GM19328 (cell line): Measurements from ENCODE around the gene DOCK7.
A peak's percentile ranks its signal among the peaks of the same experiment; 100 is the strongest.
"Not testable (repeated sequence)": the region's sequence is repeated elsewhere in the genome, so short reads cannot be mapped to it uniquely, and the experiment has no call there.

Experiments used
- ATAC-seq: cut with Tn5 transposase; IDR thresholded peaks from one replicate; pipeline ENCODE4 v1.9.1; 2021; ENCODE audit warnings: mild to moderate bottlenecking, moderate library complexity; ENCODE audit not compliant: unreplicated experiment

Gene DOCK7

DNA sequence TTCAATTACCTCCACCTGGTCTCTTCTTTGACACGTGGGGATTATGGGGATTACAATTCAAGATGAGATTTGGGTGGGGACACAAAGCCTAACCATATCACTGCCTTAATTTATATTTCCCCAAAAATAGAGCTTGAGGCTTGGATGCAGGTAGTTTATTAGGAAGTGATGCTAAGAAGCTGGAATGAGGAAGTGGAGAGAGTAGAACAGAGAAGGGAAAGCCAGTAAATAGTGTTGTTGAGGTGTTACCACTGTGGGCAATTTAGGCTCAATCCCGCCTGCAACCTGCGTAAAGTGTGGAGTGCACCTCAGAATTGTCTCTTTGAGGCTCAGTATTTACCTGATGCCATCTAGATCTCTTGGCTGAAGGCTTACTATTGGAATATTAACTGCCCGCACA lies 4.9 kb upstream of the DOCK7 start:
- no peak for ATAC-seq

DNA sequence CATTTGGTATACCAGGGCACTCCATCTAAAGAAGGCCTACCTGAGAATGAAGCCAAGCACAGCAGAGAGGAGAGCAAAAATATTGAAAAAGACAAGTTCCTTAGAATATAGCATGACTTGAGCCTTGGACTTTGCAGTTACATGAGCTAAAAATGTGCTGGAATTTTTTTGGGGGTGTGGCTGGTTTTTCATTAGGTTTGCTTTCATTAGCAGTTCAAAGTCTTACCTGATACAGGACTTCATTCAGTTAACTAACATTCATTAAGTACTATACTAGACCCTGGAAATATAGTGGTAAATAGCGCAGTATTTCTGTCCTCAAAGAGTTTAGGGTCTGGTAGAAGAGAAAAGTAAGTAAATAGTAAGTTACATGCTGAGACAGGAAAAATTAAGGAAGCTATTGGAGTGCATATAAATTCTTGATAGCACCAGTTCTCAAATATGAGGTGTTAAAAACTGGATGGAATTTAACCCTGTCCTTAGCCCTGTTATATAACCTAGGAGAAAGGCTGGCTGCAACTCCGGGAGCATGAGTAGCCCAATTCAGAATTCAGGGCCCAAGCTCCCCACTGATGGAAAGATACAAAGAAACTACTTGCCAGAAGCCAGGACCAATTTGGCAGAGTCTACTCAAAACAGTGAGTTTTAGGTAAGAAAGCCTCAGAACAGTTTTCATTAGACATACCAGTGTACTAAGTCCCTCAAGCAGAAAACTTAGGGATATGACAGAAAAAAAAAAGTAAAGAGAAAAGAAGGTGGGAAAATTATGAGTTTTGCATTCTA lies 3.1 kb upstream of the DOCK7 start:
- ATAC-seq = no peak

DNA sequence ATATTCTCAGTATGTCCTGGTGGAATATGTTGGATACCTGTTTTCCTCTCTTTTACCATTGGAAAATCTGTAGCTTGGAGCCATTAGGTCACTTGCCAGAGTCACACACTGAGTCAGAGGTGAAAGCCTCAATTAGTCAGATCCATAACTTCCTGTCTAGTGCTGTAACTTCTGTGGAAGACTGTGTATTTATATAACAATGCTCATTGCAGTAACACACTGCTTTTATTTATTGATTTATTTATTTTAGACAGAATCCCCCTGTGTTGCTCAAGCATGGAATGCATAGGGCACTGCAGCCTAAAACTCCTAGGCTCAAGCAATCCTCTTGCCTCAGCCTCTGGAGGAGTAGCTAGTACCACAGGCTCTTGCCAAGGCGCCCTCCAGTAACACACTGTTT lies 1.3 kb upstream of the DOCK7 start:
- no peak for ATAC-seq

DNA sequence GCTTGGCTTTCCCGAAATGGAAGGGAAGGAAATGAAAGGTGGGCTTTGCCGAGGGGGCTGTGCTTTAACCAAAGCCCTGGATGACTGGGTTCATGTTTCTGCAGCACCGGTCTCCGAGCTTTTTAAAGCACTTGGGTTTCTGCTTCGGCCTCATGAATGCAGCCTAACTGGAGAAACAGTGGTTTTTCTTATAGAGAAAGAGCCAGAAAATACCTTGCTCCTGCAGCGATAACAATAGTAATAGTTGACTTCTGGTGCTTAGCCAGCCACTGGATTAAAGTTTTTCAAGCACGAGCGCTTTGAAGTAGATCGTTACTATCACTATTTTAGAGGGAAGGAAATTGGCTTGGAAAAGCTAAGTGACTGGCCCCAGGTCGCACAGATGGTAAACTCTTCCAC lies 500 bp upstream of the DOCK7 start:
- peak; percentile 1 for ATAC-seq

DNA sequence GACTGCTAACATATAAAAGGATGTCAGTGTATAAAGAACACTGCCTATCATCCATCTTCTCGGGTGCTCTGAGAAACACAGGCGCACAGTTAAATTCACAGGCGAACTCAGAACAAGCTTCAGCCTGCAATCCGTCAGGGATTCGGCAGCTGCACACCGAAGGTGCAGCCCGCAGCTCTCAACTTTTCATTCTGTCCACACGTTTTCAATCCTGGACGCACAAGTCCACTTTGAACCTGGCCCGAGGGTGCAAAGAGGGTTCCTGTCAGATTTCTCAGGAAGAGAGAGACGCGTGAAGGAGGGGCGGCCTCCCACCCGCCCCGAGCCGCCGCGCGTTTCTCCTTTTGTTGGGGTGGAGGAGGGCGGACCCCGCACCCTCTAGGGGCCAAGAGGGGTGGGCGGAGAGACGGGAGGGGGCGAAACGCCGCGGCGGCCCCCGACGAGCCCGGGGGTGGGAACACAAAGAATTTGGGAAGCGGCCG lies 724 bp downstream of the DOCK7 start:
- ATAC-seq = peak; percentile 30

DNA sequence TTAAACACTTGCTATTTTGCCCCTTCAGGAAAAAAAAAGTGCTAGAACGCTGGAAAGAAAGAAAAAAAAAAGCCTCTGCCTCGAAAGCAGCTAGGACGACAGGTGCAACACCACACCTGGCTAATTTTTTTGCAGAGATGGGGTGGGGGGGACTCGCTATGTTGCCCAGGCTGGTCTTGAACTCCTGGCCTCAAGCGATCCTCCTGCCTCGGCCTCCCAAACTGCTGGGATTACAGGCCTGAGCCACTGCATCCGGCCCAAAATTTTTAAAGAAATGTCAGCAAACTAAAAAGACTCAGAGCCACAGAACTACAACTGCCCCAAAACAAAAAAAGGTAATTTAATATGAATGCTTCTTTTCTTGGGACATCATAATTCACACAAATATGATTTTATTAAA lies 1.4 kb downstream of the DOCK7 start:
- no peak for ATAC-seq

DNA sequence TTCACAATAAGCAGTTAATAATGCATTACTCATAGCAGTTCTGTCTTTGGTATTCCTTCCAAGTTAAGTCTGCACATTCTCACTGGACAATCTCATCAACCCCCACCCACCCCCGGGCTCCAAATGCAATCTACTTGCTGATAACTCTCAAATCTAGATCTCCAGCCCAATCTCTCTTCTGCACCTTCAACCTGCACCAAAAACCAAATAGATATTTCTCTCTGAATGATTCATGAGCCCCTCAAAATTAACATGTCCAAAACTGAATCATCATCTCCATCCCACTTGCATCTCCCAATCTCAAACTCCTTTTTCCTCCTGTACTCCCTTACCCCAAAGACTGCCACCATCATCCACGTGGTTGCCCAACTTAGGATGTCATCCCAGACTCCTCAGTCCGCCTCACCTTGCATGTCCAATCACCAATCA lies 2.7 kb downstream of the DOCK7 start:
- no peak for ATAC-seq

DNA sequence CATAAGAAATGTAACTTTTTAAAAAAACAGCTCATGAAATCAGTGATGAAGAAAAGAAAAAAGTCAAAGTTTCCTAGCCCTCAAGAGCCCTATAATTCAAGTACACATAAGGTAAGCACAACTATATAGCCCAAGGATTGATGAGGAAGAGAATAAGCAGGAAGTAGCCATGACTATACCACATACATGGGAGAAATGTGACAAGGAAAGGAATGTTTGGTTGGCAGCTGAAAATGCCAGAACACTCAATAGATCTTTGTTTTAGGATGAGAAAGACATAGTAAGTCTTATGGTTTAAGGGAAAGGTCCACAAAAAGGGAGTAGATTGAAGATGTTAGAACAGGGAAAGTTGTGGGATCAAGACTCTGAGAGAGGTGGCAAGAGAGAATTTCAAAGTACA lies 5.7 kb downstream of the DOCK7 start:
- ATAC-seq = no peak

DNA sequence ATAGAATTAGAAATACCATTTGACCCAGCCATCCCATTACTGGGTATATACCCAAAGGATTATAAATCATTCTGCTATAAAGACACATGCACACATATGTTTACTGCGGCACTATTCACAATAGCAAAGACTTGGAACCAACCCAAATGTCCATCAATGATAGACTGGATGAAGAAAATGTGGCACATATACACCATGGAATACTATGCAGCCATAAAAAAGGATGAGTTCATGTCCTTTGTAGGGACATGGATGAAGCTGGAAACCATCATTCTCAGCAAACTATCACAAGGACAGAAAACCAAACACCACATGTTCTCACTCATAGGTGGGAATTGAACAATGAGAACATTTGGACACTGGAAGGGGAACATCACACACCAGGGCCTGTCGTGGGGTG lies 7.2 kb downstream of the DOCK7 start:
- ATAC-seq = not testable (repeated sequence)

DNA sequence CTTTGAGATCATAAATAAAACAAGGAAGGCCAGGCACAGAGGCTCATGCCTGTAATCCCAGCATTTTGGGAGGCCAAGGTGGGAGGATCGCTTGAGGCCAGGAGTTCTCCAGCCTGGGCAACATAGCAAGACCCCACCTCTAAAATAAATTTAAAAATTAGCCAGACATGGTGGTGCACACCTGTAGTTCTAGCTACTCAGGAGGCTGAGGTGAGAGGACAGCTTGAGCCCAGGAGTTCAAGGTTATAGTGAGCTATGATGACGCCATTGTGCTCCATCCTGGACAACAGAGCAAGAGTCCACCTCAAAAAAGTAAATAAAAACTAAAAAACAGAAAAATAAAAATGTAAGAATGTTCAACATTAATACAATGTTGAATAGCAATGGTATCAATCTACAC lies 10.4 kb downstream of the DOCK7 start:
- ATAC-seq = not testable (repeated sequence)

DNA sequence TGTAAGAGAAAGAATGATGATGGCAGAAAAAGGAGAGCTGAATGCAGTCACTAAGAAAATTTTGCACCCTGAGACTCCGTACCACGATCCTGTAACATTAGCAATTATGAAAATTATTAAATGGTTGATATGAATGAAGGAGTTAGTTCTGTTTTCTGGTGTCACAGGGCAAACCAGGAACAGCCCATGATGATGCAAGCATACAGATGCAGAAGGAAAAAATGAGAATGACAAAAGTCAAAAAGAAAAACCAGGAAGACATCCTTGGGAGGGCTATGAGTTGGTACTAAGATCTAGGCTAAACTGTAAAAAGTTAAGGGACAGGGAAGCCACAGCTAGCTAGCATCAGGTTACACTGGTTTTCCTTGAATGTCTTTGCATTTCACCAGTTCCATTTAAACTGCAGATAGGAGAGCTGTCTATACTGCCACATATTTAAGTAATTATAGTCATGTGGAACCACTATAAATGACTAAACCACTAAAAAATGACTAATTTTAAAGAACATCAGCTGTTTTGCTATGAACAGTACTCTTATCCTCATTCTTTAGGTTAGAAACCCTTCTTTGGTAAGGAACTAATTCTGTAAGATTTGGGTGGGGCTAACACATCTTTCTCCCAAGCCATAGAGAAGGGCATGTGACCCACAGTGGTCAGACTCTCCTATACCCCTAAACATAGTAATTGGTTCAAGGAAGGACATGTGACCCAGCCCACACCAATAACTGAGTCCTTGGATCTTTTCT lies 11.4 kb downstream of the DOCK7 start:
- no peak for ATAC-seq

DNA sequence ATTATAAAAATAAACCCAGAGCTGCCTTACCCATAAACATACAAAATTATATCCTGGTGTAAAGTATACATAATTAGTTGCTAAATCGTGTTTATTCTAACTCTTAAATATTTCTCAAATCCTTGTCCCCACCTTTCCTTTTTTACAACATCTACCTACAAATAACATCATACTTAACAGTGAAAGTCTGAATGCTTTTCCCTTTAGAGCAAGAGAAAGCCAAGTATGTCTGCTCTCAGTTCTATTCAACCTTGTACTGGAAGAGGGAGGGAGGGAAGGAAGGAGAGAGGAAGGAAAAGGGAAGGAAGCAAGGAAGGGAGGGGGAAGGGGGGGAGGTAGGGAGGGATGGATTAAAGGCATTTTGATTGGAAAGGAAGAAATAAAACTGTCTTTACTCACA lies 14.6 kb downstream of the DOCK7 start:
- ATAC-seq = no peak

DNA sequence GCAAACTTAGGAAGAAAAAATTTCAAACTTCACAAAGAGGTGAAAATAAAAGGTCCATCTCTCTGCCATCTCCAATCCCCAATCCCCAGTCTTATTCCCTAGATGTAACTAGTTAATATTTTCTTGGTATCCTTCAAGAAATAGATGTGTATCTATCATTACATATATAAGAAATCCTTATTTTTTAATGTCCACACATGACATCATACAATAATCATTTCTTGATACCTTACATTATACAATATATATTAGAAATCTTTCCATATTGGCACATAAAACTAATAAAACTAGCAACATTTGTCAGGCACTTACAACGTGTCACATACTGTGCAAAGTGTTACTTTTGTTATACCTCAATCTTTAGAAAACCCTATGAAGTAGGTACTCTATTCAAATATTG lies 16.2 kb downstream of the DOCK7 start:
- ATAC-seq = no peak

DNA sequence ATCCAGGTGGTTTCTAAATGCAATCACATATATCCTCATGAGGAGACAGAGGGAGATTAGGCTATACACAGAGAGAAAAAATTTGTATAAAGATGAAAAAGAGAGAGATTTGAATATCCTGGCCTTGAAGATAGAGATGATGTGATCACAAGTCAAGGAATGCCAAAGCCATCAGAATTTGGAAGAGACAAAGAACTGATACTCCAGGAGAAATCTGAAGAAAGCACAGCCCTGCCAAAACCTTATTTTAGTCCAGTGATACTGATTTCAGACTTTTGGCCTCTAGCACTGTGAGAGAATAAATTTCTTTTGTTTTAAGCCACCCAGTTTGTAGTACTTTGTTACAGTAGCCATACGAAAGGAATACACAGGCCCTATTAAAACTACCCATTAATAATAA lies 33.4 kb downstream of the DOCK7 start:
- no peak for ATAC-seq

DNA sequence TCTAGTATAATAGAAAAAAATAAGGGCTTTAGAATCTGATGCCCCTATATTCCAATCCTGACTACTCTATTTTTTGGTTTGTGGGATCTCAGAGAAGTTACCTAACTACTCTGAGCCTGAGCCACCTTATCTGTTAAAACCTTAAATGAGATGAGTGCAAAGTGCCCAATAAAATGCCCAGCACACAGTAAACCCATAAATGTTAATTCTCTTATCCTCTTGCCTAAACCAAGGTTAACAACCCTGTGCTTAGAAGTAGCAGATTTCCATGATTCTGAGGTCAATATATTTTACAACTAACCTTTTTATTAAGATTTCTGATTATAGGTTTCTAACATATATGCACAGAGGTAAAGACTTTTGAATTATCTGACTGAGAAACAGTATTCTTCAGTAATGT lies 35.8 kb downstream of the DOCK7 start:
- no peak for ATAC-seq

DNA sequence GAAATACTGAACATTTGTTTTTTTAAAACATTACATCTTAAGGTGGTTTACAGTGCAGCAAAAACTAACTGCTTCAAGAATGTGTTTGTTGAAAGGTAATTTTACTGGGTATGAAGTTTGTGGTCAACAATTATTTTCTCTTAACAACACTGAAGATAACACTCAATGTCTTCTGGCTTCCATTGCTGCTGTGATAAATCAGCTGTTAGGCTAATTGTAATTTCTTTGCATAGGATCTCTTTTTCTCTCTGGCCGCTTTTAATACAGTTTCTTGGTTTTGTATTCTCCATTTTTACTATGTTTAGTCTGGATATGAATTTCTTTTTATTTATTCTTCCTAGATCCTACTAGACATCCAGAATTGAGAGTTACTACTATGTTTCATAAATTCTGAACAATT lies 44.9 kb downstream of the DOCK7 start:
- ATAC-seq = no peak

DNA sequence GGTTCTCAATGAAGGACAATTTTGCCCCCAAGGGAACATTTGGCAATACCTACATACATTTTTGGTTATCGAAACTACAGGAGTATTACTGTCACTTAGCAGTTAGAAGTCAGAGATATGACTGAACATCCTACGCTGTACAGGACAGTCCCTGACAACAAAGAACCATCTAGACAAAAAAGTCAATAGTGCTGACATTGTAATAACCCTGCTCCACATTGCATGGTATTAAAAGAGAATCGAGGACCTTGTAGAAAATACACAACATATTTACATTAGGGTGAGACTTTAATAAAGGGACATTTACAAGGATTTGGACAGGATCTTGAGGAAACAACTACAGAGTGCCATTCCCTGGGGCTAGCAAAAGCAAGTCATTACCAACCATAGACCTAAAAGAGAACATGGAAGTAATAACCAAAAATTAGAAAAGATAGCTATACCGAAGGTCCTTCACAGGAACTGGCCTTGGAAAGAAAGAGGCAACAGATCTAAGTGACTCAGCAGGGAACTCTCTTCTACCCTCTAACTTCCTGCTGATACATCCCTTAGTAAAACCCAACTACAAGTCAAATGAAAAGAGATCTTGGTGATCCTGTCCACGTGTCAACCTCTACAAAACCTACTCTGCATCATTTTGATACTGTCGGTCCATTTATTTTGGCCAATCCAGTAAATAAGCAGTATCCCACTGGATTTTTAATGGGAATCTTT lies 50.6 kb downstream of the DOCK7 start:
- ATAC-seq = no peak

DNA sequence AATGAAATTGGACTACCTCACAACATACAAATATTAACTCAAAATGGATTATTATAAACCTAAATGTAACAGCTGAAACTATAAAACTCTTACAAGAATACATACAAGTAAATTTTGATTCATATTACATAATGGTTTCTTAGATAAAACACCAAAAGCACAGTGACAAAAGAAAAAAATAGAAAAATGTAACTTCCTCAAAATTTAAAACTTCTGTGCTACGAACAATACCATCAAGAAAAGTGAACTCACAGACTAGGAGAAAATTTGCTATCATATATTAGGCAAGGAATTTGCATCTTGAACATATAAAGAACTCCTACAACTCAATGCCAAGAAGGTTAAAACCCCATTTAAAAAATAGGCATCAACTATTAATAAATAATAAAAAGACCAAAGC lies 59.7 kb downstream of the DOCK7 start:
- no peak for ATAC-seq

DNA sequence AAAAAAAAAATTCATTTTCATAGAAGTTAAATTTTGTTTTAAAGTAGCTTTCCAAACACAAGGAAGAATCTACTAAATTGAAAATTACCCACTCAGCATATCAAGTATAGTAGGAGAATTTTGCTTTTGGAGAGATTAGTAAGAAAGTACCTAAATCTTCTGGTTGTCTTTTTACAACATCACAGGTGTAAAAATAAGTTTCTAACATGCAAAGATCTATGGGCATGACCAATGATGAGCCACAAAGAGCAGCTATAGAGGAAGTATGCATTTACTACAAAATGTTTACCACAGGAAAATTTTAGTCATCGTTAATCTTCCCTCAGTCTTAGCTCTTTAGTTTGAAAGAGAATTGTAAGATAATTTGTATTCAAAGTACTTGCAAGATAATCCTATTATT lies 62.8 kb downstream of the DOCK7 start:
- peak; percentile 64 for ATAC-seq

DNA sequence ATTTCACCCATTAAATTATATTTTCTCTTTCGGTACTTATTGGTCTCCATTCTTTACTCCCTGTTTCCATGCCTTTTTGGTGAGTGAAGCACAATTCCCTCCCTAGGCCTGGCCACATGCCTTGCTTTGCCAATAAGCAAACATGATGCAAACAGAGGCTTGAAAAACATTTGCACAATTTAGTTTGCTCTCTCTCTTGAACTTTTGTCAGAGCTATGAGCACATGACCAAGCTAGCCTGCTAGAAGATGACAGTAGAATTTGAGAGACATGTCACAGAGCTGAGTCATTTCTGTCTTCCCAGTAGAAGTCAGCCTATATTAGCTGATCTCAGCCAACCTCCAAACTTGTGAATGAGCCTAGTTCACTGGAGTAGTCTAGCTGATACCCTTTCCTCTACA lies 66.3 kb downstream of the DOCK7 start:
- ATAC-seq = peak; percentile 83

DNA sequence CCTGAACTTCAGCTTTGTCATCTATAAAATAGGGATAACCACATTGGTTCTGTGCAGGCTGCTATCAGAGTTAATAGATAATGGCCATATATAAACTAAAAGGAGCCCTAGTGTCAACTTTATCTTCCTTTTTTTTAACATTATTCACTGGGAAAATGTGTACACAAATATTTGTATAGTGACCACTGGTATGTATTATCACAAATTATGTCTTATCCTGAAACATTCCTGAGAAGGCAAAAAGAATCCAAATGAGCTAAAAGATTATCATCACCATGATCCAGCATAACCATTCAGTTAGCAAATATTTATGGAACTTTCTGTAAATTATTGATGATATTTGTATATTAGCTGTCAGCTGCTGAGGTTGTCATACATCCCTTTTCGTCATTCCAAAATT lies 74.3 kb downstream of the DOCK7 start:
- no peak for ATAC-seq

DNA sequence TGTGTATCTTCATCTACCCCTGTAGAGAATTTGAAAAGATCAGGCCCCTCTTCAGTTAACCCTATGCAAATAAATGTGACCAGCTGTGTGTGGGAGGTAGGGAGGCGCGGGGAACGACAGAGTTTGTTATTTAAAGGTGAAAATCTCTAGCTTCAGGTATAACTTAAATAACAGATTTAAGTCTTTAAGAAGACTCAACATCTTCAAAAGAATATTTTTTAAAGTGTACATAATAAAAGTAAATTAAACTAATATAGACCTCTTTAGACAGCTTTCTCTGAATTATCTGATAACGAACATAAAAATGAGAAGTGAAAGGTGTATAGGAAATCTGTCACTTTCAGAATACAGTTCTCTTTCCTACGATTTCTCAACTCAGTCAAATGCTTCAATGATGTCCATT lies 74.9 kb downstream of the DOCK7 start:
- ATAC-seq = peak; percentile 97
